Activated CD4-positive, alpha-beta T cell treated with anti-CD3 and anti-CD28 coated beads, Interleukin-2, amount 50 U/mL, for 4 hours (primary cell): Measurements from ENCODE around the gene KTN1.

Experiments
- DNase-seq, 2 experiments: peaks; one replicate each; pipeline ENCODE4 v3.0.0-alpha.2; 2020

The KTN1 gene

GRCh38 chr14:55579724-55580469, at the start of gene KTN1:
KTN1 (plus strand) TSS chr14:55580207; CDS start chr14:55612049, 31,842 bp downstream.
- peak; percentile 72 to 78 for DNase-seq

- DNase-seq: no peak
These were observed 49.5 kb upstream of the KTN1 start for GRCh38 chr14:55530464-55530863.

GRCh38 chr14:55532645-55533344, 47.2 kb upstream of the KTN1 start:
- DNase-seq: no peak

GRCh38 chr14:55533960-55534359, 46.0 kb upstream of the KTN1 start:
- DNase-seq: no peak

- no peak for DNase-seq
These were observed 44.3 kb upstream of the KTN1 start for GRCh38 chr14:55535516-55536203.

GRCh38 chr14:55536204-55536708, 43.8 kb upstream of the KTN1 start:
- DNase-seq: no peak

- DNase-seq: no peak
These were observed 42.2 kb upstream of the KTN1 start for GRCh38 chr14:55537782-55538181.

- DNase-seq: no peak
These were observed 40.0 kb upstream of the KTN1 start for GRCh38 chr14:55539975-55540374.

- DNase-seq: no peak
These were observed 38.9 kb upstream of the KTN1 start for GRCh38 chr14:55540847-55541773.

- no peak for DNase-seq
These were observed 34.2 kb upstream of the KTN1 start for GRCh38 chr14:55545779-55546178.

- no peak for DNase-seq
These were observed 33.7 kb upstream of the KTN1 start for GRCh38 chr14:55546212-55546874.

GRCh38 chr14:55547650-55548315, 32.2 kb upstream of the KTN1 start:
- no peak for DNase-seq

GRCh38 chr14:55553791-55554190, 26.2 kb upstream of the KTN1 start:
- no peak for DNase-seq

- DNase-seq: no peak
These were observed 22.9 kb upstream of the KTN1 start for GRCh38 chr14:55556929-55557623.

GRCh38 chr14:55562135-55562534, 17.9 kb upstream of the KTN1 start:
- DNase-seq: no peak

GRCh38 chr14:55568618-55569017, 11.4 kb upstream of the KTN1 start:
- DNase-seq: no peak

- no peak for DNase-seq
These were observed 8.7 kb upstream of the KTN1 start for GRCh38 chr14:55571125-55571889.

GRCh38 chr14:55572578-55572977, 7.4 kb upstream of the KTN1 start:
- no peak for DNase-seq

- DNase-seq: no peak
These were observed 5.0 kb upstream of the KTN1 start for GRCh38 chr14:55574988-55575387.

- no peak for DNase-seq
These were observed 2.8 kb upstream of the KTN1 start for GRCh38 chr14:55577229-55577628.
